Uterus (tissue), 2 donors: ENCODE results near the gene UBXN6.
A peak's percentile ranks its signal among the peaks of the same experiment; 100 is the strongest.

Source experiments
- POLR2A ChIP-seq, 2 donors: fragments of 450-650 bp; IDR thresholded peaks; one replicate each; pipeline ENCODE4 v1.6.1; 2016; ENCODE audit warnings: antibody characterized with exemption in 2 of 2, mild to moderate bottlenecking in 1 of 2, moderate library complexity in 1 of 2
- TF ChIP-seq, protein P1 (sequence below), 4 experiments: fragments of 200-600 bp in 2 of 4; fragments of 450-650 bp in 2 of 4; sonication (generic) in 2 of 4; IDR thresholded peaks; one replicate each; pipeline ENCODE4 v1.5.1; 2016 to 2019; ENCODE audit warnings: antibody characterized with exemption in 4 of 4, mild to moderate bottlenecking in 2 of 4, moderate library complexity in 1 of 4

DNA sequence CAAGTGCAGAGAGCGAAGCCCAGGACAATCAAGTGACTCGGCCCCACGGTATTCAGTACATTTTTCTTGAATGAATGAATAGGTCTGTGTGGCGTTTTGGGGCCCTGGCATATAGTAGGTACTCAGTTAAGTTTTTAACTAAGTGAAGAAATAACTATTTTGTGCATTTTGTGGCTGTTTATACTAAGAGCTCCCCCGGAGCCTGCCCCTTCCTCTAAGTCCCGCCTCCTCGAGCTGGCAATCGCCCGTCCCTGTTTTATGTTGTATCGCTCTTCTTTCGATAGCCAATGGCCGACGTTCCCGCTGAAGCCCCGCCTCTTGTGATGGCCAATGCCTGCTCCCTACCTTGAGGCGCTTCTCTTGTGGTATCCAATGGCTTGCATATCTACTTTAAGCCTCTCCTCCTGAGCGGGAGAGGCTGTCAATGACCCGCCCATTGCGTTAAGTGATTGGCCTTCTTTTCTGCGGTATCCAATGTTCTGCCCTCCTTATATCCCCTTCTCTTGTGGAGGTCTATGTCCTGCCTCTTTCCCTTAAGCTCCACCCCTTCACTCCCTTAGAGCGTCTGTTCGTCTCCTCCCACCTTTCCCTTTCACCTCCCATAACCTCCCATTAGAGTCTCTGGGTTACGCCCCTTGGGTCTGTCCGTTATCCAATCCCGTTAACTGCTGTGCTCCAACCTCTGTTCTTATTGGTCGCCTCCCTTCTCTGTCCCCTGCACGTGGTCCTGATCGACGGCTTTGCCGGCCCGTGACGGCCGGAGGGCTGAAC, 14.0 kb upstream of the UBXN6 start:
- peak; percentile 37 to 65 for TF ChIP-seq POLR2A (IDR thresholded peaks at IDR 0.05)
- TF ChIP-seq, protein P1, sequence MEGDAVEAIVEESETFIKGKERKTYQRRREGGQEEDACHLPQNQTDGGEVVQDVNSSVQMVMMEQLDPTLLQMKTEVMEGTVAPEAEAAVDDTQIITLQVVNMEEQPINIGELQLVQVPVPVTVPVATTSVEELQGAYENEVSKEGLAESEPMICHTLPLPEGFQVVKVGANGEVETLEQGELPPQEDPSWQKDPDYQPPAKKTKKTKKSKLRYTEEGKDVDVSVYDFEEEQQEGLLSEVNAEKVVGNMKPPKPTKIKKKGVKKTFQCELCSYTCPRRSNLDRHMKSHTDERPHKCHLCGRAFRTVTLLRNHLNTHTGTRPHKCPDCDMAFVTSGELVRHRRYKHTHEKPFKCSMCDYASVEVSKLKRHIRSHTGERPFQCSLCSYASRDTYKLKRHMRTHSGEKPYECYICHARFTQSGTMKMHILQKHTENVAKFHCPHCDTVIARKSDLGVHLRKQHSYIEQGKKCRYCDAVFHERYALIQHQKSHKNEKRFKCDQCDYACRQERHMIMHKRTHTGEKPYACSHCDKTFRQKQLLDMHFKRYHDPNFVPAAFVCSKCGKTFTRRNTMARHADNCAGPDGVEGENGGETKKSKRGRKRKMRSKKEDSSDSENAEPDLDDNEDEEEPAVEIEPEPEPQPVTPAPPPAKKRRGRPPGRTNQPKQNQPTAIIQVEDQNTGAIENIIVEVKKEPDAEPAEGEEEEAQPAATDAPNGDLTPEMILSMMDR (IDR thresholded peaks at IDR 0.05), result no peak
